ENCODE measurements around the gene ZDHHC21.

Gene ZDHHC21

GRCh38 chr9:14616188-14616982, 76.8 kb downstream of the ZDHHC21 start:
- DNase-seq (ENCODE audit: low spot score): peak; percentile 18

- DNase-seq (ENCODE audit: low spot score): no peak
Measured at GRCh38 chr9:14608540-14608939, 84.7 kb downstream of the ZDHHC21 start.

- DNase-seq (ENCODE audit: low spot score): no peak
Measured at GRCh38 chr9:14597171-14597799, 95.9 kb downstream of the ZDHHC21 start.

GRCh38 chr9:14593406-14593805, 99.8 kb downstream of the ZDHHC21 start:
- no peak for DNase-seq (ENCODE audit: low spot score)

- no peak for DNase-seq (ENCODE audit: low spot score)
Measured at GRCh38 chr9:14591411-14591810, 101.8 kb downstream of the ZDHHC21 start.

GRCh38 chr9:14585730-14586473, 107.3 kb downstream of the ZDHHC21 start:
- DNase-seq (ENCODE audit: low spot score): no peak

GRCh38 chr9:14584571-14584970, 108.7 kb downstream of the ZDHHC21 start:
- no peak for DNase-seq (ENCODE audit: low spot score)

- DNase-seq (ENCODE audit: low spot score): no peak
Measured at GRCh38 chr9:14578030-14578429, 115.2 kb downstream of the ZDHHC21 start.

- DNase-seq (ENCODE audit: low spot score): no peak
Measured at GRCh38 chr9:14574173-14574572, 119.1 kb downstream of the ZDHHC21 start.

- no peak for DNase-seq (ENCODE audit: low spot score)
Measured at GRCh38 chr9:14573319-14573718, 119.9 kb downstream of the ZDHHC21 start.

- DNase-seq (ENCODE audit: low spot score): no peak
Measured at GRCh38 chr9:14565352-14566016, 127.7 kb downstream of the ZDHHC21 start.

GRCh38 chr9:14563902-14564624, 129.2 kb downstream of the ZDHHC21 start:
- DNase-seq (ENCODE audit: low spot score): peak; percentile 16

GRCh38 chr9:14561929-14562405, 131.3 kb downstream of the ZDHHC21 start:
- no peak for DNase-seq (ENCODE audit: low spot score)

Measured in SK-N-DZ (cell line).